IMR-90 (cell line): ENCODE measurements around the gene ARVCF. TPM values are rescaled to one million over a fixed set of nuclear protein-coding genes. Genes with fewer than 3 reads are reported as not detected.

Experiments
- ATAC-seq: fragments of 200-7000 bp; cut with Tn5 transposase; 2 replicates; pipeline ENCODE4 v1.9.1; 2020; ENCODE audit warnings: low read depth, mild to moderate bottlenecking, moderate library complexity
- BruUV-seq: library from RNA; stranded (reverse); fragments of 400-500 nt; replicated peaks from 2 replicates; lab custom pipeline; 2021; lab: Mats Ljungman, UMichigan
- CTCF ChIA-PET: fragments of 300-600 bp; formaldehyde crosslinking; extraction: SDS; loops from one replicate; lab custom pipeline; 2021; ENCODE audit warnings: antibody characterized with exemption; lab: Yijun Ruan, JAX
- POLR2A ChIA-PET: fragments of 300-600 bp; sonication (Branson Sonifier 250); formaldehyde crosslinking; loops from one replicate; lab custom pipeline; 2022; ENCODE audit warnings: antibody characterized with exemption; ENCODE audit not compliant: unreplicated experiment; lab: Charles Lee
- DNase-seq: peaks from one replicate; pipeline ENCODE4 v3.0.0; 2013
- H2AFZ ChIP-seq: replicated peaks from 2 replicates; pipeline ENCODE3; 2013; ENCODE audit warnings: low read length, mild to moderate bottlenecking; ENCODE audit not compliant: poor library complexity
- H2AK5ac ChIP-seq: 2 replicates; pipeline ENCODE4 v1.6.1; 2013; ENCODE audit warnings: low read depth, low read length, inconsistent platforms
- H2AK9ac ChIP-seq: replicated peaks from 2 replicates; pipeline ENCODE3; 2013; ENCODE audit warnings: mild to moderate bottlenecking, low read depth, low read length, moderate library complexity; ENCODE audit not compliant: poor library complexity
- H2BK120ac ChIP-seq: 2 replicates; pipeline ENCODE4 v1.6.1; 2013; ENCODE audit warnings: low read depth, low read length, inconsistent platforms
- H2BK15ac ChIP-seq: 3 replicates; pipeline ENCODE4 v1.6.1; 2013; ENCODE audit warnings: low read depth, low read length, inconsistent platforms
- H2BK20ac ChIP-seq: 2 replicates; pipeline ENCODE4 v1.6.1; 2013; ENCODE audit warnings: low read depth, mild to moderate bottlenecking, inconsistent platforms, low read length, moderate library complexity
- H2BK5ac ChIP-seq: 2 replicates; pipeline ENCODE4 v1.6.1; 2013; ENCODE audit warnings: mild to moderate bottlenecking, low read depth, low read length, inconsistent platforms; ENCODE audit not compliant: poor library complexity, severe bottlenecking
- H3K14ac ChIP-seq: replicated peaks from 2 replicates; pipeline ENCODE4 v1.6.1; 2013; ENCODE audit warnings: low read depth, low read length, inconsistent platforms
- H3K18ac ChIP-seq: 2 replicates; pipeline ENCODE4 v1.6.1; 2013; ENCODE audit warnings: low read depth, low read length, control low read depth
- H3K23ac ChIP-seq: 2 replicates; pipeline ENCODE4 v1.6.1; 2013; ENCODE audit warnings: low read depth, low read length, inconsistent platforms
- H3K27ac ChIP-seq: 2 replicates; pipeline ENCODE4 v1.5.1; 2013; ENCODE audit warnings: mild to moderate bottlenecking, control low read depth, low read length; ENCODE audit not compliant: insufficient read depth
- H3K27me3 ChIP-seq: 2 replicates; pipeline ENCODE4 v1.6.1; 2013; ENCODE audit warnings: low read length; ENCODE audit not compliant: control insufficient read depth, insufficient read depth
- H3K36me3 ChIP-seq: 2 replicates; pipeline ENCODE4 v1.6.1; 2013; ENCODE audit warnings: low read length, mixed read lengths; ENCODE audit not compliant: control insufficient read depth, insufficient read depth
- H3K4ac ChIP-seq: 2 replicates; pipeline ENCODE4 v1.6.1; 2013; ENCODE audit warnings: low read depth, low read length, inconsistent platforms
- H3K4me1 ChIP-seq: 2 replicates; pipeline ENCODE4 v1.6.1; 2013; ENCODE audit warnings: low read length, mixed read lengths; ENCODE audit not compliant: control insufficient read depth, insufficient read depth
- H3K4me2 ChIP-seq: 2 replicates; pipeline ENCODE4 v1.6.1; 2013; ENCODE audit warnings: low read depth, mild to moderate bottlenecking, control low read depth, low read length, moderate library complexity
- H3K4me3 ChIP-seq: 2 replicates; pipeline ENCODE4 v1.5.1; 2013; ENCODE audit warnings: low read depth, mild to moderate bottlenecking, control low read depth, low read length, moderate library complexity; ENCODE audit not compliant: insufficient read depth
- H3K56ac ChIP-seq: 2 replicates; pipeline ENCODE4 v1.6.1; 2013; ENCODE audit warnings: low read length, inconsistent platforms; ENCODE audit not compliant: insufficient read depth; ENCODE audit errors: extremely low read depth
- H3K79me1 ChIP-seq, 2 experiments: 2 replicates each; pipeline ENCODE4 v1.6.1; 2013; ENCODE audit warnings: low read length in 2 of 2, inconsistent platforms in 1 of 2, low read depth in 1 of 2
- H3K9ac ChIP-seq: 2 replicates; pipeline ENCODE4 v1.6.1; 2013; ENCODE audit warnings: low read depth, low read length, control low read depth
- H3K9me1 ChIP-seq: 2 replicates; pipeline ENCODE4 v1.6.1; 2013; ENCODE audit warnings: low read length, inconsistent platforms; ENCODE audit not compliant: insufficient read depth
- H3K9me3 ChIP-seq: 2 replicates; pipeline ENCODE4 v1.6.1; 2013; ENCODE audit warnings: low read length; ENCODE audit not compliant: control insufficient read depth, insufficient read depth
- H4K20me1 ChIP-seq: 2 replicates; pipeline ENCODE4 v1.6.1; 2013; ENCODE audit warnings: low read length, inconsistent platforms; ENCODE audit not compliant: insufficient read depth
- H4K5ac ChIP-seq: 2 replicates; pipeline ENCODE4 v1.6.1; 2013; ENCODE audit warnings: mild to moderate bottlenecking, low read depth, low read length, control low read depth
- H4K8ac ChIP-seq, 2 experiments: 2 replicates each; pipeline ENCODE4 v1.6.1; 2013; ENCODE audit warnings: low read depth in 2 of 2, low read length in 2 of 2, control low read depth in 1 of 2, inconsistent platforms in 1 of 2
- H4K91ac ChIP-seq: 2 replicates; pipeline ENCODE4 v1.6.1; 2013; ENCODE audit warnings: low read depth, low read length, inconsistent platforms; ENCODE audit not compliant: insufficient read depth
- BHLHE40 ChIP-seq: fragments of 150-350 bp; IDR thresholded peaks from 2 replicates; pipeline ENCODE4 v1.6.1; 2016; ENCODE audit warnings: mild to moderate bottlenecking, low read depth, low read length
- CEBPB ChIP-seq: IDR thresholded peaks from 2 replicates; pipeline ENCODE4 v1.6.1; 2012; ENCODE audit warnings: low read depth, low read length, improper control_type of control experiment
- CHD1 ChIP-seq: IDR thresholded peaks from 2 replicates; pipeline ENCODE4 v1.6.1; 2012; ENCODE audit warnings: low read depth, low read length, improper control_type of control experiment
- FOS ChIP-seq: fragments of 150-350 bp; IDR thresholded peaks from 2 replicates; pipeline ENCODE4 v1.6.1; 2016; ENCODE audit warnings: low read depth, low read length
- MAFK ChIP-seq: IDR thresholded peaks from 2 replicates; pipeline ENCODE4 v1.6.1; 2012; ENCODE audit warnings: low read depth, low read length, improper control_type of control experiment
- MAZ ChIP-seq: IDR thresholded peaks from 2 replicates; pipeline ENCODE4 v1.6.1; 2012; ENCODE audit warnings: low read depth, mild to moderate bottlenecking, low read length, improper control_type of control experiment, moderate library complexity, borderline replicate concordance
- MXI1 ChIP-seq: IDR thresholded peaks from 2 replicates; pipeline ENCODE4 v1.6.1; 2012; ENCODE audit warnings: low read depth, mild to moderate bottlenecking, low read length, moderate library complexity, borderline replicate concordance
- NFE2L2 ChIP-seq: fragments of 150-350 bp; IDR thresholded peaks from 2 replicates; pipeline ENCODE4 v1.6.1; 2016; ENCODE audit warnings: low read depth, mild to moderate bottlenecking, low read length
- POLR2A ChIP-seq: IDR thresholded peaks from 2 replicates; pipeline ENCODE4 v1.6.1; 2012; ENCODE audit warnings: mild to moderate bottlenecking, low read depth, low read length
- RAD21 ChIP-seq: IDR thresholded peaks from 2 replicates; pipeline ENCODE4 v1.6.1; 2012; ENCODE audit warnings: low read length, improper control_type of control experiment
- RCOR1 ChIP-seq: IDR thresholded peaks from 2 replicates; pipeline ENCODE4 v1.6.1; 2012; ENCODE audit warnings: mild to moderate bottlenecking, low read length, improper control_type of control experiment; ENCODE audit not compliant: insufficient replicate concordance
- RFX5 ChIP-seq: IDR thresholded peaks from 2 replicates; pipeline ENCODE4 v1.8.0; 2012; ENCODE audit warnings: low read depth, mild to moderate bottlenecking, low read length, moderate library complexity
- SMC3 ChIP-seq: fragments of 150-350 bp; IDR thresholded peaks from 2 replicates; pipeline ENCODE4 v1.6.1; 2016; ENCODE audit warnings: low read depth, mild to moderate bottlenecking, antibody characterized with exemption, low read length, moderate library complexity
- WGBS, 2 experiments: methylation state at CpG; one replicate each; pipeline versions ENCODE4 v1.1.5 to v1.1.7; 2013; ENCODE audit warnings: missing lambda C conversion rate in 2 of 2; ENCODE audit not compliant: insufficient read length in 1 of 2; ENCODE audit errors: extremely low coverage in 2 of 2; 5-methylcytosine and 5-hydroxymethylcytosine counted together
- dilution Hi-C: fragments of 300-500 bp; cut with HindIII; formaldehyde crosslinking; loops from one replicate; pipeline ENCODE4 v1.14.3; 2018; ENCODE audit warnings: low sequenced_read_pairs; ENCODE audit not compliant: unreplicated experiment
- in situ Hi-C: fragments of 300-500 bp; cut with MboI; formaldehyde crosslinking; loops from 3 replicates; pipeline ENCODE4 v1.14.3; 2019; ENCODE audit warnings: low sequenced_read_pairs, inconsistent platforms, mixed read lengths
- intact Hi-C: fragments of 100-400 bp; cut with micrococcal nuclease; formaldehyde crosslinking; loops from 2 replicates; pipeline ENCODE4 v1.10.0; 2022
- polyA plus RNA-seq, 3 experiments: library from polyadenylated mRNA; depleted of rRNA; stranded (reverse); fragments of >200 nt; gene quantifications; 2 replicates each; pipeline ENCODE4 v1.2.3, GENCODE V29; 2012; ENCODE audit warnings: low replicate concordance in 1 of 3
- total RNA-seq: library from RNA; depleted of rRNA; stranded (reverse); fragments of >200 nt; gene quantifications from 2 replicates; pipeline ENCODE4 v1.2.3, GENCODE V29; 2012
- TF ChIP-seq, protein P1 (sequence below): fragments of 150-350 bp; IDR thresholded peaks from 2 replicates; pipeline ENCODE4 v1.6.1; 2016; ENCODE audit warnings: low read depth, mild to moderate bottlenecking, low read length, moderate library complexity, borderline replicate concordance
- TF ChIP-seq, protein P2 (sequence below): conservative IDR thresholded peaks from 2 replicates; pipeline ENCODE4 v1.5.1; 2012; ENCODE audit warnings: mild to moderate bottlenecking, low read depth, low read length, improper control_type of control experiment
- TF ChIP-seq, protein P3 (sequence below): fragments of 150-350 bp; IDR thresholded peaks from 2 replicates; pipeline ENCODE4 v1.6.1; 2017; ENCODE audit warnings: mild to moderate bottlenecking, antibody characterized with exemption, low read length, low read depth

The ARVCF gene
- total and polyA plus RNA-seq, 2 of the 4 experiments (the other 2 are of a cell fraction): 8.6 to 14.1 TPM

DNA sequence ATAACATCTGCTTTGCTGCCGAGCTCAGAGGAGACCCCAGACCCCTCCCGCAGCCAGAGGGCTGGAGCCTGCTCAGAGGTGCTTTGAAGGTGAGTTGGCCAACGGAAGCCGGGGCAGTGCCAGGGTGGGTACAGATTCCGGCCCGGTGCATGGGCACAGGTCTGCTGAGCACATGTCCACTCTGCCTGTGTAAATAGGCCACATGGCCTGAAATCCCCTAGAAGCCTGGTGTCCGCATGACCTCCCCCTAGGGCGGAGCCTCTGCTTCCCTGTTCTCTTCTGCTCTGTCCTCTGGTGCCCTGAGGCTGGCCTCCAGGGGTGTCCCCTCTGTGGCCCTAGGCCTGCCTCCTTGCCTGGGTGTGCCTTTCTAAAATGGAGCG, 55.4 kb downstream of the ARVCF start:
- H3K4me2 ChIP-seq: no peak overlapping the region
- H3K23ac ChIP-seq: no peak overlapping the region
- H2AK9ac ChIP-seq: no peak overlapping the region
- in situ Hi-C loops (no loop called here), dilution Hi-C loops (no loop called here), intact Hi-C loops (no loop called here)
- H4K20me1 ChIP-seq: peaks cover 49% of the 10 kb centered on the region
- BruUV-seq: no TSS peak
- ATAC-seq: no peak
- H3K27ac ChIP-seq: no peak overlapping the region
- H3K14ac ChIP-seq: no peak overlapping the region
- H3K9ac ChIP-seq: no peak overlapping the region
- ChIA-PET CTCF (no interaction called here), POLR2A (no interaction called here)
- H2BK120ac ChIP-seq: no peak overlapping the region
- H2BK15ac ChIP-seq: no peak overlapping the region
- no peak overlapping the region for H2BK20ac ChIP-seq
- H2AFZ ChIP-seq: no peak overlapping the region
- H4K8ac ChIP-seq: no peak overlapping the region
- peaks cover 20% of the 10 kb centered on the region for H3K9me1 ChIP-seq
- peaks cover 25 to 64% of the 10 kb centered on the region in 2 experiments for H3K79me1 ChIP-seq
- H3K56ac ChIP-seq: no peak overlapping the region
- no peak overlapping the region for H3K18ac ChIP-seq
- H4K91ac ChIP-seq: no peak overlapping the region
- H2AK5ac ChIP-seq: no peak overlapping the region
- no peaks in the 10 kb centered on the region for H3K9me3 ChIP-seq
- peaks cover 25% of the 10 kb centered on the region for H3K4me1 ChIP-seq
- no peaks in the 10 kb centered on the region for H3K27me3 ChIP-seq
- H3K4me3 ChIP-seq: no peak overlapping the region
- WGBS, 2 experiments: 89% methylated on average over 8 of the region's 9 CpGs; no CpG with 5 or more reads in 1 of the 2 experiments
- no peak overlapping the region for H3K4ac ChIP-seq
- H2BK5ac ChIP-seq: no peak overlapping the region
- H3K36me3 ChIP-seq: peaks cover 32% of the 10 kb centered on the region
- DNase-seq: no peak
- no peak overlapping the region for H4K5ac ChIP-seq
- TF ChIP-seq NFE2L2 (no peak), CHD1 (no peak), POLR2A (no peak), SMC3 (no peak), FOS (no peak), MAFK (no peak), RFX5 (no peak), MXI1 (no peak), MAZ (no peak), RCOR1 (no peak), CEBPB (no peak), BHLHE40 (no peak), RAD21 (no peak)
- TF ChIP-seq, protein P1, sequence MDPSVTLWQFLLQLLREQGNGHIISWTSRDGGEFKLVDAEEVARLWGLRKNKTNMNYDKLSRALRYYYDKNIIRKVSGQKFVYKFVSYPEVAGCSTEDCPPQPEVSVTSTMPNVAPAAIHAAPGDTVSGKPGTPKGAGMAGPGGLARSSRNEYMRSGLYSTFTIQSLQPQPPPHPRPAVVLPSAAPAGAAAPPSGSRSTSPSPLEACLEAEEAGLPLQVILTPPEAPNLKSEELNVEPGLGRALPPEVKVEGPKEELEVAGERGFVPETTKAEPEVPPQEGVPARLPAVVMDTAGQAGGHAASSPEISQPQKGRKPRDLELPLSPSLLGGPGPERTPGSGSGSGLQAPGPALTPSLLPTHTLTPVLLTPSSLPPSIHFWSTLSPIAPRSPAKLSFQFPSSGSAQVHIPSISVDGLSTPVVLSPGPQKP: no peak
- TF ChIP-seq, protein P2, sequence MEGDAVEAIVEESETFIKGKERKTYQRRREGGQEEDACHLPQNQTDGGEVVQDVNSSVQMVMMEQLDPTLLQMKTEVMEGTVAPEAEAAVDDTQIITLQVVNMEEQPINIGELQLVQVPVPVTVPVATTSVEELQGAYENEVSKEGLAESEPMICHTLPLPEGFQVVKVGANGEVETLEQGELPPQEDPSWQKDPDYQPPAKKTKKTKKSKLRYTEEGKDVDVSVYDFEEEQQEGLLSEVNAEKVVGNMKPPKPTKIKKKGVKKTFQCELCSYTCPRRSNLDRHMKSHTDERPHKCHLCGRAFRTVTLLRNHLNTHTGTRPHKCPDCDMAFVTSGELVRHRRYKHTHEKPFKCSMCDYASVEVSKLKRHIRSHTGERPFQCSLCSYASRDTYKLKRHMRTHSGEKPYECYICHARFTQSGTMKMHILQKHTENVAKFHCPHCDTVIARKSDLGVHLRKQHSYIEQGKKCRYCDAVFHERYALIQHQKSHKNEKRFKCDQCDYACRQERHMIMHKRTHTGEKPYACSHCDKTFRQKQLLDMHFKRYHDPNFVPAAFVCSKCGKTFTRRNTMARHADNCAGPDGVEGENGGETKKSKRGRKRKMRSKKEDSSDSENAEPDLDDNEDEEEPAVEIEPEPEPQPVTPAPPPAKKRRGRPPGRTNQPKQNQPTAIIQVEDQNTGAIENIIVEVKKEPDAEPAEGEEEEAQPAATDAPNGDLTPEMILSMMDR: no peak
- TF ChIP-seq, protein P3, sequence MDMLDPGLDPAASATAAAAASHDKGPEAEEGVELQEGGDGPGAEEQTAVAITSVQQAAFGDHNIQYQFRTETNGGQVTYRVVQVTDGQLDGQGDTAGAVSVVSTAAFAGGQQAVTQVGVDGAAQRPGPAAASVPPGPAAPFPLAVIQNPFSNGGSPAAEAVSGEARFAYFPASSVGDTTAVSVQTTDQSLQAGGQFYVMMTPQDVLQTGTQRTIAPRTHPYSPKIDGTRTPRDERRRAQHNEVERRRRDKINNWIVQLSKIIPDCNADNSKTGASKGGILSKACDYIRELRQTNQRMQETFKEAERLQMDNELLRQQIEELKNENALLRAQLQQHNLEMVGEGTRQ: no peak
